ENCODE data around the gene APRT.

- TF ChIP-seq CTCF (IDR thresholded peaks at IDR 0.05; ENCODE audit: insufficient read depth, low read length) (no peak), SPI1 (IDR thresholded peaks at IDR 0.05; ENCODE audit: borderline replicate concordance, low read depth) (no peak), POLR2AphosphoS5 (IDR thresholded peaks at IDR 0.05; ENCODE audit: low read depth) (no peak)
Observed at GRCh38 chr16:88821168-88821850, 9.6 kb upstream of the APRT start.
